Parathyroid adenoma (tissue), 2 donors: ENCODE measurements around the gene ADORA2A.
A peak's percentile ranks its signal among the peaks of the same experiment; 100 is the strongest.

ENCODE experiments used
- H2AFZ ChIP-seq: fragments of 300-600 bp; sonication (generic); one replicate; pipeline ENCODE4 v1.7.0; 2017; ENCODE audit warnings: antibody characterized with exemption, mild to moderate bottlenecking
- H3K27ac ChIP-seq: fragments of 300-600 bp; sonication (generic); one replicate; pipeline ENCODE4 v1.7.0; 2017
- H3K27me3 ChIP-seq: fragments of 300-600 bp; sonication (generic); one replicate; pipeline ENCODE4 v1.7.0; 2017; ENCODE audit warnings: low read length; ENCODE audit not compliant: control insufficient read depth, insufficient read depth
- H3K36me3 ChIP-seq: fragments of 300-600 bp; sonication (generic); one replicate; pipeline ENCODE4 v1.7.0; 2017; ENCODE audit warnings: low read length; ENCODE audit not compliant: control insufficient read depth, insufficient read depth
- H3K4me1 ChIP-seq: fragments of 300-600 bp; sonication (generic); one replicate; pipeline ENCODE4 v1.7.0; 2017; ENCODE audit warnings: control low read depth
- H3K4me2 ChIP-seq: fragments of 300-600 bp; sonication (generic); one replicate; pipeline ENCODE4 v1.7.0; 2017; ENCODE audit warnings: low read length
- H3K4me3 ChIP-seq: fragments of 300-600 bp; sonication (generic); one replicate; pipeline ENCODE4 v1.7.0; 2017; ENCODE audit warnings: low read depth, low read length
- H3K79me2 ChIP-seq: fragments of 300-600 bp; sonication (generic); one replicate; pipeline ENCODE4 v1.7.0; 2017; ENCODE audit warnings: control low read depth
- H3K9ac ChIP-seq: fragments of 300-600 bp; sonication (generic); one replicate; pipeline ENCODE4 v1.7.0; 2017; ENCODE audit warnings: mild to moderate bottlenecking
- H3K9me3 ChIP-seq: fragments of 300-600 bp; sonication (generic); one replicate; pipeline ENCODE4 v1.7.0; 2017; ENCODE audit warnings: low read length; ENCODE audit not compliant: control insufficient read depth
- CTCF ChIP-seq: fragments of 300-600 bp; sonication (generic); IDR thresholded peaks from one replicate; pipeline ENCODE4 v1.7.0; 2017; ENCODE audit warnings: antibody characterized with exemption, mild to moderate bottlenecking
- donor health status: primary hyperparathyroidism.

The ADORA2A gene

GRCh38 chr22:24451162-24451561, 23.8 kb downstream of the ADORA2A start:
- Histone ChIP-seq H3K4me3 (no peak overlapping the region), H3K36me3 (no peaks in the 10 kb centered on the region), H3K4me1 (no peaks in the 10 kb centered on the region), H3K9me3 (no peaks in the 10 kb centered on the region), H3K4me2 (no peak overlapping the region), H3K27me3 (no peaks in the 10 kb centered on the region), H2AFZ (no peak overlapping the region), H3K79me2 (no peaks in the 10 kb centered on the region), H3K9ac (no peak overlapping the region), H3K27ac (no peak overlapping the region)
- TF ChIP-seq CTCF, result no peak

- Histone ChIP-seq H3K27ac (no peak overlapping the region), H3K27me3 (no peaks in the 10 kb centered on the region), H3K79me2 (no peaks in the 10 kb centered on the region), H3K36me3 (no peaks in the 10 kb centered on the region), H2AFZ (no peak overlapping the region), H3K4me1 (no peaks in the 10 kb centered on the region), H3K9me3 (no peaks in the 10 kb centered on the region), H3K4me2 (no peak overlapping the region), H3K9ac (no peak overlapping the region), H3K4me3 (no peak overlapping the region)
- TF ChIP-seq CTCF, result no peak
Measured at GRCh38 chr22:24453853-24454252, 26.5 kb downstream of the ADORA2A start.

GRCh38 chr22:24455039-24455438, 27.6 kb downstream of the ADORA2A start:
- Histone ChIP-seq H2AFZ (no peak overlapping the region), H3K36me3 (no peaks in the 10 kb centered on the region), H3K4me3 (no peak overlapping the region), H3K27me3 (no peaks in the 10 kb centered on the region), H3K79me2 (no peaks in the 10 kb centered on the region), H3K9ac (no peak overlapping the region), H3K4me2 (no peak overlapping the region), H3K27ac (peak overlapping the region; percentile 32), H3K4me1 (no peaks in the 10 kb centered on the region), H3K9me3 (no peaks in the 10 kb centered on the region)
- TF ChIP-seq CTCF, result no peak

- Histone ChIP-seq H3K4me2 (no peak overlapping the region), H3K79me2 (no peaks in the 10 kb centered on the region), H3K36me3 (no peaks in the 10 kb centered on the region), H3K27ac (no peak overlapping the region), H2AFZ (peak overlapping the region; percentile 22), H3K9ac (no peak overlapping the region), H3K4me3 (no peak overlapping the region), H3K4me1 (no peaks in the 10 kb centered on the region), H3K27me3 (no peaks in the 10 kb centered on the region), H3K9me3 (no peaks in the 10 kb centered on the region)
- no peak for TF ChIP-seq CTCF
Measured at GRCh38 chr22:24455751-24456426, 28.5 kb downstream of the ADORA2A start.

- H3K36me3 ChIP-seq, result no peaks in the 10 kb centered on the region
- H3K9ac ChIP-seq, result no peak overlapping the region
- no peak overlapping the region for H3K4me3 ChIP-seq
- H3K9me3 ChIP-seq, result no peaks in the 10 kb centered on the region
- H3K27ac ChIP-seq, result no peak overlapping the region
- no peaks in the 10 kb centered on the region for H3K27me3 ChIP-seq
- H2AFZ ChIP-seq, result no peak overlapping the region
- TF ChIP-seq CTCF, result no peak
- no peak overlapping the region for H3K4me2 ChIP-seq
- no peaks in the 10 kb centered on the region for H3K4me1 ChIP-seq
- no peaks in the 10 kb centered on the region for H3K79me2 ChIP-seq
Measured at GRCh38 chr22:24457894-24458420, 30.6 kb downstream of the ADORA2A start.
